Activated T-helper 17 cell treated with anti-CD3 and anti-CD28 coated beads, Interleukin-2, amount 50 U/mL, for 72 hours (primary cell): ENCODE data around the gene PRPF8. TPM values are rescaled to one million over a fixed set of nuclear protein-coding genes. Genes with fewer than 3 reads are reported as not detected.
"Not testable (repeated sequence)": the region's sequence is repeated elsewhere in the genome, so short reads cannot be mapped to it uniquely, and the experiment has no call there.

Source experiments
- ATAC-seq: fragments of 150-1000 bp; cut with Tn5 transposase; replicated peaks from 2 replicates; pipeline ENCODE4 v1.10.0; 2021; ENCODE audit warnings: mild to moderate bottlenecking, moderate library complexity
- H3K27ac Mint-ChIP-seq: one replicate; pipeline ENCODE4 v1.8.0; 2022; ENCODE audit warnings: mixed read lengths
- H3K27me3 Mint-ChIP-seq: one replicate; pipeline ENCODE4 v1.8.0; 2022; ENCODE audit warnings: mixed read lengths
- H3K36me3 Mint-ChIP-seq: one replicate; pipeline ENCODE4 v1.8.0; 2022; ENCODE audit warnings: low read depth, mild to moderate bottlenecking, mixed read lengths
- H3K4me1 Mint-ChIP-seq: one replicate; pipeline ENCODE4 v1.8.0; 2022; ENCODE audit warnings: mixed read lengths
- H3K4me3 Mint-ChIP-seq: one replicate; pipeline ENCODE4 v1.8.0; 2022; ENCODE audit warnings: mild to moderate bottlenecking, mixed read lengths
- H3K9me3 Mint-ChIP-seq: one replicate; pipeline ENCODE4 v1.8.0; 2022; ENCODE audit warnings: mixed read lengths
- total RNA-seq, 2 donors: library from RNA; stranded (reverse); gene quantifications; one replicate each; pipeline ENCODE4 v1.2.3, GENCODE V29; 2022

PRPF8 gene
- total RNA-seq, 2 donors from 2014 or later, result 353 to 426 TPM

DNA sequence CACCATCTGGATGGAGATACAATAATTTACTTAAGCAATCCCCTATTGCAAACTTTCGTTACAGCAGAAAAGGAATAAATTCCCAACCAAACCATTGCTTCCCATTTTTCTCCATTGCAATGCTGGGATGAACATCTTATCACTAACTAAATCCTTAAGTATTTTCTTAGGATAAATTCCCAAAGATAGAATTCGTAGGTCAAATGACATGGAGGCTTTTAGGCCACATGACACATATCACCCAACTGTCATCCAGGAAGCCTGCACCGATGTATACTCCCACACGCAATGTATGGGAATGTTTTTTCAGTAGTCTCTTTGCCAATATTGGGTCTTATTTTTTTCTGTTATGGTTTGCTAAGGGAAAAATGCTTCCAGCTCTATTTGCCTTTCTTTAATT lies 27.1 kb upstream of the PRPF8 start:
- Mint-ChIP-seq H3K27ac (no peak overlapping the region), H3K4me3 (peak overlapping the region; percentile 57), H3K27me3 (no peaks in the 10 kb centered on the region)

DNA sequence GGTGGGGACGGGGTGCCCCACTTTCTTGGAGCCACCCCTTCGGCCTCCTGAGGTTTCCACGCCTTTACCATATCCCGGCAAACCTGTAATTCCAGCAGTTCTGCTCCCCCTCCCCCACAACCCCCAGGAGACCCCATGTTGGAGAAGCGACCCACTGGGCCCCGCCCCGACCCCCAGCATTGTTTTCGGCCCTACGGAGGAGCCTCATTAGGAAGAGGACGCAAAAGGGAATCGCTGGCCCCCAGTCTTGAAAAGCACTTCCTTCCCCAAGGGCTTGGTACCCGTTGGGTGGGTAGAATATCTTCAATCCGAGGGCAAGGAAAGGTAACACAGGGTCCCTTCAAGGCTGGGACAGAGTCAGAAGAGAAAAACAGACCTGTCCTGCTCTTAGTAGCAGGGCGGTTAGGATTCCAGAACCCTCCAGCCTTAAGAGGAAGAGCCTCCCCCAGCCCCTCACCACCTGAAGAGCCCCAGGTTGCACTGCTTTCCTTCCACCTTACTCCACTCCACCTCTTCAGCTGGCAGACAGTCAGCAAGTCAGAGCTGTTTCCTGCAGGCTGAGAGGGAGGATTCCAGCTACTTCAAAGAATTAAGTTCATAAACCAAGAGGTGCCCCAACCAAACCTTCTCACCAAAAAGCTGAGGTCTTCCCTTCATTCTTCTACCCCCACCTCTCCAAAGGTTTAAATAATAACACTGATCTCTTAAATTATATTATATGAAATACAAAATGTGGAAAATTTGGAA lies 26.3 kb upstream of the PRPF8 start:
- peaks cover 17% of the 10 kb centered on the region for H3K36me3 Mint-ChIP-seq
- ATAC-seq, result no peak
- H3K4me3 Mint-ChIP-seq, result peak overlapping the region; percentile 57
- no peaks in the 10 kb centered on the region for H3K9me3 Mint-ChIP-seq
- H3K27ac Mint-ChIP-seq, result no peak overlapping the region
- H3K4me1 Mint-ChIP-seq, result no peaks in the 10 kb centered on the region
- H3K27me3 Mint-ChIP-seq, result no peaks in the 10 kb centered on the region

More for the DNA sequence above, 27.1 kb upstream of the PRPF8 start:
- no peaks in the 10 kb centered on the region for H3K4me1 Mint-ChIP-seq
- no peaks in the 10 kb centered on the region for H3K9me3 Mint-ChIP-seq
- ATAC-seq, result no peak
- H3K36me3 Mint-ChIP-seq, result peaks cover 24% of the 10 kb centered on the region

DNA sequence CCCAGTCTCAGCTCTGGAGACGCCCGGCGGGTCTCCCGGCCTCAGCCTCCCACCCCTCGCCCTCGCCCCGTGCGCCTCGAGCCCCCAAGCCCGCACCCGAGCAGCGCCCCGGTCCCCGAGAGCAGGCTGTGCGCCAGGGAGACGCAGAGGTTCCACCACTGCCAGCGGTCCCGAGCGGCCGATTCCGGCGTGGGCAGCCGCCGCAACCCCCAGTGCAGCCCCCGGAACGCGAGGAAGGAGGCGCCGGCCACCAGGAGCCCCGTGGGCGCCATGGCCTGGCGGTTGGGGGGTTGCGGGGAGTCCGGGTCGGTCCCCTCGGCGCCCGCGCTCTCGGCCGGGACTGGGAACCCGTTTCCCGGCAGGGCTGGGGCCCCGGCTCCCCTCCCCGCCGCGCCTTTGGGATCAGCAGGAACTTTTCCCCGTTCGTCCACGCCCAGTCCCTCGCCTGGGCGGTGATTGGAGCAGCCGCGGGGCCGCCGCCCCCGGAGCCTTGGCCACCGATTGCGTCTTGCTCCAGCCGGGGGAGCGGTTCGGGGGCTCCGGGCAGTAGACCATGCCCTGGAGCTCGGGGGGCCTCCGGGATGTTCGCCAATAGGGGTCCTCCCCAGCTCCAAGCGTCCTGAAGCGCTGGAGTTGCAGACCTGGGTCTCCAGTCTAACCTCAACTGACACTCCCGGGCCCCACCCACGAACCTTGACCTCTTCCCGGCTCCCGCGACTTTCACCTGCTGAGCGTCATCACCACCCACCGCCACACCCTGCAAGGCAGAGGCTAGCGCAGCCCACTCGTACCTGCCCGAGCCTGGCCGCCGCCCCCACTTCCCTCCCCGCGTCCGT lies 25.5 kb upstream of the PRPF8 start, which contains the start of gene TLCD2:
TSS of gene TLCD2 (minus strand) at position 407 of the 836 bp plus-strand sequence. CDS start at position 272, 135 bp downstream.
- no peak within 1 kb of the TSS for H3K27ac Mint-ChIP-seq
- no peaks in the 10 kb centered on the region for H3K27me3 Mint-ChIP-seq
- no peaks in the 10 kb centered on the region for H3K4me1 Mint-ChIP-seq
- H3K9me3 Mint-ChIP-seq, result no peaks in the 10 kb centered on the region
- peak; percentile 63 for ATAC-seq
- peaks cover 17% of the 10 kb centered on the region for H3K36me3 Mint-ChIP-seq
- peak within 1 kb of the TSS; percentile 60 for H3K4me3 Mint-ChIP-seq

DNA sequence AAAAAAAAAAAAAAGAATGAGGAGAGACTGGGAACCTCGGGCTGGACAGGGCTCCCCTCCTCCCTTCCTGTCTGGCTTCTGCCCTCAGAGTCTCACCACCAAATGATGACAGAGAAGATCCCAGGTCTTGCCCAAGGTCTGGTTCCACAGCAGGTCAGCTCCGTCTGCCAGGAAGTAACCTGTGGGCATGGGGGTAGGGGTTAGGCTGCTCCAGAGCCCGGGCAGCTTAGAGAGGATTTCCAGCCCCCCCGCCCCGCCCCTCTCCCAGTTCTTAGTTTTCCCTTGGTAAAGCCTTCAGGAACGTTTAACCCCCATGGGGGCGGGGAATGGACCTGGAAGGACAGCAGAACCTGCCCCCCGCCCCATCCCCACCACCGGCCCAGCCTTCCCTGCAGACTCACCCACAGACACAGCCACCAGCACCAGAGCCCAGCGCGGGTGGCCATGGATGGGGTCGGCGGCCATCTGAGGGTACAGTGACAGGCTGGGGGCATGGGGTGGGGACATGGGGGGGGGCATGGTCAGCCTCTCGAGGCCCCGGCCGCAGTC lies 24.8 kb upstream of the PRPF8 start:
- peak; percentile 34 for ATAC-seq
- Mint-ChIP-seq H3K4me1 (no peaks in the 10 kb centered on the region), H3K36me3 (peaks cover 17% of the 10 kb centered on the region), H3K4me3 (peak overlapping the region; percentile 60), H3K27me3 (no peaks in the 10 kb centered on the region), H3K9me3 (no peaks in the 10 kb centered on the region), H3K27ac (no peak overlapping the region)

DNA sequence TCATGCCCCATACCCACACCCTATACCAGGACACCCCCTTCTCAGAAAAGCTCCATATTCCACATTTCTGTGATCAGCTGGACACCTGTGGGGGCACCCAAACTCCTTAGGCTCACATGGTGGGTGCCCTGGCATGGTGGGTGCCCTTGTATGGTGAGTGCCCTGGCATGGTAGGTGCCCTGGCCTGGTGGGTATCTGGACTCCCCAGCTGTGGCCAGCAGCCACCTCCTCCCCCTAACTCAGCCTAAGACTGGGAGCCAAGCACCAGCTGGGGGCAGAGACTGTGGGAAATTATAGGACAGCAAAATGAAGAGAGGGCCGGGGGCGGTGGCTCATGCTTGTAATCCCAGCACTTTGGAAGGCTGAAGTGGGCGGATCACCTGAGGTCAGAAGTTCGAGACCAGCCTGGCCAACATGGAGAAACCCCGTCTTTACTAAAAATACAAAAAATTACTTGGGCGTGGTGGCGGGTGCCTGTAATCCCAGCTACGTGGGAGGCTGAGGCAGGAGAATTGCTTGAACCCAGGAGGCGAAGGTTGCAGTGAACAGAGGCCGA lies 24.2 kb upstream of the PRPF8 start:
- not testable (repeated sequence) for ATAC-seq, H3K9me3 Mint-ChIP-seq, H3K4me1 Mint-ChIP-seq, H3K27ac Mint-ChIP-seq, H3K27me3 Mint-ChIP-seq
- H3K36me3 Mint-ChIP-seq, result peaks cover 17% of the 10 kb centered on the region
- H3K4me3 Mint-ChIP-seq, result peak overlapping the region; percentile 60

DNA sequence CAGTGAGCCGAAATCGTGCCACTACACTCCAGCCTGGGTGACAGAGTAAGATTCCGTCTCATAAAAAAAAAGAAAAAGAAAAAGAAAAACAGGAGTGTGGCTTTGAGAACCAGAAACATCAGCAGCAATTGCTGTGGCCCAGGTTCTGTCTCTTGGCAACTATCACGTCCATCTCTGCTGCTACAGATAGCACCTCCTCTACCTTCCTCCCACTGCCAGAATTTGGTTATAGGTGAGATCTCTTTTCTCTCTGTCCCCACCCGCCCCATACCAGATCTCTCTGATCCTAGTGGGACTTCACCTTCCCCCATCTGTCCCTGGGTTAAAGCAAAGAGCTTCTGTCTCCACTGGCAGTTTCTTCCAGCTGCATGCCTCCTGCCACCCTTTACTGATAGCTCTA lies 22.4 kb upstream of the PRPF8 start:
- peak overlapping the region; percentile 54 for H3K27ac Mint-ChIP-seq

DNA sequence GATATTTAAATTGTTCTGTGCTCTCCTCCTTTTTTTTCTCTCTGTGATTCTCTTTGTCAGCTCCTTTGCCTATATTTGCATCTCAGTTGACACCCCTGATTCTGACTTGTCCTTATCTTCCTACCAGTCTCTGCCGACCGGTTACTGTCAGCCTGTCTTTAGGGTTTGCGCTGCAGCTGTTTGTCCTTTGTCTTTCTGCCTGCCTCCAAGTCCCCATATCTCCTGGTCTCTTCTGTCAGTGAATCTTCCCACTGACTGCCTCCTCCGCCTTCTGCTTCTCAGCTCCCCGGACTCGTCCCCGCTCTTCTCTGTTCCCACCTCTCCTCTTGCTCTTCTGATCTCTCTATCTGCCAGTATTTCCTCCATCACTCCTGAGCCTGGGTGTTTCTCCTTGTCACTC lies 20.3 kb upstream of the PRPF8 start:
- Mint-ChIP-seq H3K4me1 (no peaks in the 10 kb centered on the region), H3K4me3 (no peak overlapping the region), H3K27ac (peak overlapping the region; percentile 3), H3K9me3 (no peaks in the 10 kb centered on the region), H3K27me3 (no peaks in the 10 kb centered on the region), H3K36me3 (no peaks in the 10 kb centered on the region)
- no peak for ATAC-seq

More for the DNA sequence above, 22.4 kb upstream of the PRPF8 start:
- Mint-ChIP-seq H3K27me3 (no peaks in the 10 kb centered on the region), H3K4me3 (no peak overlapping the region), H3K36me3 (peaks cover 8% of the 10 kb centered on the region), H3K4me1 (no peaks in the 10 kb centered on the region), H3K9me3 (no peaks in the 10 kb centered on the region)
- ATAC-seq, result no peak

DNA sequence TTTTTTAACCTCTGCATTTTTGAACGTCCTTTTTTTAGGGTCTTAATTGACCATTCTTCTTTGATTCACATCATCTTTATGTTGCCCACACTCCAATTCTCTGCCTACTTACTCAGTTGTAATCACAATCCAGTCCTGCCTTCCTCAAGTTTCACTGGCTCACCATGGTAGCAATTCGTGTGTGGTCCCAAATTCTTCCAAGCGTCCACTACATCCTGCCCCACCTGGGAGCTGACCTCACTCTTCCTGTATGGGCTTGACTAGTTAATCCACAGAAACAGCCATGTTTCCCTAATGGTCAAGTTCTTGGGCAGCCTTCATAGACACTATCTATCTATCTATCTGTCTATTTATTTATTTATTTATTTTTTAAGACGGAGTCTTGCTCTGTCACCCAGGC lies 18.4 kb upstream of the PRPF8 start:
- H3K27ac Mint-ChIP-seq, result no peak overlapping the region
- H3K36me3 Mint-ChIP-seq, result no peaks in the 10 kb centered on the region
- H3K4me1 Mint-ChIP-seq, result no peaks in the 10 kb centered on the region
- no peak overlapping the region for H3K4me3 Mint-ChIP-seq
- no peaks in the 10 kb centered on the region for H3K27me3 Mint-ChIP-seq
- ATAC-seq, result no peak
- no peaks in the 10 kb centered on the region for H3K9me3 Mint-ChIP-seq

DNA sequence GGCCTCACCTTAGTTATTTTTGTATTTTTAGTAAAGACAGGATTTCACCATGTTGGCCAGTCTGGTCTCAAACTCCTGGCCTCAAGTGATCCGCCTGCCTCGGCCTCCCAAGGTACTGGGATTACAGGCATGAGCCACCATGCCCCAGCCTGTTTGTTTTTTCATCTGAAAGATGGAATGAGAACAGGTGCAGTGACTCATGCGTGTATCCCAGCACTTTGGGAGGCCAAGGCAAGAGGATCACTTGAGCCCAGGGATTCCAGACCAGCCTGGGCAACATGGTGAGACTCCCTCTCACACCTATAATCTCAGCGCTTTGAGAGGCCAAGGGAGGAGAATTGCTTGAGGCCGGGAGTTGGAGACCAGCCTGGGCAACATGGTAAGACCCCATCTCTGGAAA lies 15.2 kb upstream of the PRPF8 start:
- not testable (repeated sequence) for H3K27ac Mint-ChIP-seq, H3K27me3 Mint-ChIP-seq, H3K9me3 Mint-ChIP-seq, H3K4me3 Mint-ChIP-seq, ATAC-seq, H3K4me1 Mint-ChIP-seq, H3K36me3 Mint-ChIP-seq

DNA sequence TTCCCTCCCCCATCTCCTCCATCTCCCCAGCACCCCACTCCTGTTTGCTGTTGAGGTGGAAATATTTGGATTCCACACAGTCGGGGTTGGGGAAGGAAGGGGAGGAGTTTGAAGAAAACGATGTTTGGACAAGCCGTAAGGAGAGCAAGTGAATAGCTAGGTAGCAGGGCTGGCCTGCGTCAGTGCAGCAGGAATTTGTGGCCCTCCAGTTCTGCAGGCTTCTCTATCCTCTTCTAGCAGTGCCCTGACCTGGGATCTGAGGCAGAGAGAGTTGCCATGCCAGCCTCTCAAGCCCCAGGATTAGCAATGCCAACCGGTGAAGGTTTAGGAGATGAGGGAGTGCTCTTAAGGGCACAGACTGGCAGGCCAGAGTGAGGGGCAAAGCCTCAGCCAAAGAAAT lies 13.0 kb upstream of the PRPF8 start:
- Mint-ChIP-seq H3K27me3 (no peaks in the 10 kb centered on the region), H3K27ac (no peak overlapping the region), H3K36me3 (no peaks in the 10 kb centered on the region), H3K9me3 (no peaks in the 10 kb centered on the region), H3K4me1 (no peaks in the 10 kb centered on the region), H3K4me3 (no peak overlapping the region)
- ATAC-seq, result no peak

DNA sequence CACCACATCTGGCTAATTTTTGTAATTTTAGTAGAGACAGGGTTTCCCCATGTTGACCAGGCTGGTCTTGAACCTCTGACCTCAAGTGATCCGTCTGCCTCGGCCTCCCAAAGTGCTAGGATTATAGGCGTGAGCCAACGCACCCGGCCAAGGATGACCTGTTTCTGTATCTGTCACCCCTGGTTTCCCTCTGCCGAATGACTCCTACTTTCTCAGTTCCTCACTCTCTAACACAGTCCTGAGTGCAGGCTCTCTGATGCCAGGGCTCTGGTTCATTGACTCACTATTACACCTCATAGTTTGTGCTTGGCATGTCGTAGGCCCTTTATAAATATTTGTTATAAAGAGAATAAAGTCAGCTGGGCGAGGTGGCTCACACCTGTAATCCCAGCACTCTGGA lies 10.7 kb upstream of the PRPF8 start:
- no peaks in the 10 kb centered on the region for H3K9me3 Mint-ChIP-seq
- H3K27ac Mint-ChIP-seq, result no peak overlapping the region
- H3K36me3 Mint-ChIP-seq, result no peaks in the 10 kb centered on the region
- H3K4me1 Mint-ChIP-seq, result no peaks in the 10 kb centered on the region
- no peak for ATAC-seq
- no peaks in the 10 kb centered on the region for H3K27me3 Mint-ChIP-seq
- no peak overlapping the region for H3K4me3 Mint-ChIP-seq

DNA sequence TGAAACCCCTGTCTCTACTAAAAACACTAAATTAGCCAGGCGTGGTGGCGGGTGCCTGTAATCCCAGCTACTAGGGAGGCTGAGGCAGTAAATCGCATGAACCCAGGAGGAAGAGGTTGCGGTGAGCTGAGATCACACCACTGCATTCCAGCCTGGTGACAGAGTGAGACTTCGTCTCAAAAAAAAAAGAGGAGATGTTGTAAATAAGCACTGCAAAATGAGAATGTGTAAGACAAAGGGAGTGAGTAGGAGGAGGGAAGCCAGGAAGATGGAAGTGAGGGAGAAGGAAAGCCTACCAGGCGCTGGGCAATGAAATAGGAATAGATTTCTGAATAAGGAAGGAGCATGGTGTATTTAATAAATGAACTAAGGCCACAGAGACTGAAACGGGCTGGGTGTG lies 8.7 kb upstream of the PRPF8 start:
- H3K4me3 Mint-ChIP-seq, result no peak overlapping the region
- no peaks in the 10 kb centered on the region for H3K4me1 Mint-ChIP-seq
- no peaks in the 10 kb centered on the region for H3K27me3 Mint-ChIP-seq
- ATAC-seq, result no peak
- no peaks in the 10 kb centered on the region for H3K9me3 Mint-ChIP-seq
- no peak overlapping the region for H3K27ac Mint-ChIP-seq
- no peaks in the 10 kb centered on the region for H3K36me3 Mint-ChIP-seq

DNA sequence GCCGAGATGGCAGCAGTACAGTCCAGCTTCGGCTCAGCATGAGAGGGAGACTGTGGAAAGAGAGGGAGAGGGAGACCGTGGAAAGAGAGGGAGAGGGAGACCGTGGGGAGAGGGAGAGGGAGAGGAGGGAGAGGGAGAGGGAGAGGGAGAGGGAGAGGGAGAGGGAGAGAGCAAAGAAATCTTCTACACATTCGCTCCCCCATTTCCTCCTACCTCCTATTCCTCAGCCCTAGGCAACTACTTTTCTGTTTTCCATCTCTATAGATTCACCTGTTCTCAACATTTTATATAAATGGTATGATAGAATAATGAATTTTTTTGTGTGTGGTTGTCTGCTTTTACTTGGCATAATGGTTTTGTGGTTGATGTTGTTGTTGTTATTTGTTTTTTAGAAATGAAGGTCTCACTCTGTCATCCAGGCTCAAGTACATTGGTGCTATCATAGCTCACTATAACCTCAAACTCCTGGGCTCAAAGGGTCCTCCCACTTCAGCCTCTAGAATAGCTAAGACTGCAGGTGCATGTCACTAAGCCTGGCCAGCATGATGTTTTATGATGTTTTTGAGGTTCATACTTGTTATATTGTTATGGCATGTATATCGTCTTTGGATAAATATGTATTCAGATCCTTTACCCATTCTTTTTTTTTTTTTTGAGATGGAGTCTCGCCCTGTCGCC lies 6.0 kb upstream of the PRPF8 start:
- Mint-ChIP-seq H3K9me3 (no peaks in the 10 kb centered on the region), H3K4me1 (no peaks in the 10 kb centered on the region), H3K36me3 (no peaks in the 10 kb centered on the region), H3K27me3 (no peaks in the 10 kb centered on the region), H3K4me3 (no peak overlapping the region), H3K27ac (no peak overlapping the region)
- no peak for ATAC-seq

DNA sequence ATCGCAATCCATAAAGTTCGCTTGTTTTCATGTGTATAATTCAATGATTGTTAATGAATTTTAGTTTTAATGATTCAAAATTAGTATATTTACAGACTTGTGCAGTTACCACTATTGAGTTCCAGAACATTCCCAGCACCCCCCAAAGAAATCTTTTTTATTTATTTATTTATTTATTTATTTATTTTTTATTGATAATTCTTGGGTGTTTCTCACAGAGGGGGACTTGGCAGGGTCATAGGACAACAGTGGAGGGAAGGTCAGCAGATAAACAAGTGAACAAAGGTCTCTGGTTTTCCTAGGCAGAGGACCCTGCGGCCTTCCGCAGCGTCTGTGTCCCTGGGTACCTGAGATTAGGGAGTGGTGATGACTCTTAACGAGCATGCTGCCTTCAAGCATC lies 3.7 kb upstream of the PRPF8 start:
- H3K27me3 Mint-ChIP-seq, H3K4me3 Mint-ChIP-seq, ATAC-seq, H3K9me3 Mint-ChIP-seq, H3K27ac Mint-ChIP-seq: not testable (repeated sequence)
- peaks cover 15% of the 10 kb centered on the region for H3K36me3 Mint-ChIP-seq
- peaks cover 15% of the 10 kb centered on the region for H3K4me1 Mint-ChIP-seq
